ENCODE measurements around the gene RNF213.

DNA sequence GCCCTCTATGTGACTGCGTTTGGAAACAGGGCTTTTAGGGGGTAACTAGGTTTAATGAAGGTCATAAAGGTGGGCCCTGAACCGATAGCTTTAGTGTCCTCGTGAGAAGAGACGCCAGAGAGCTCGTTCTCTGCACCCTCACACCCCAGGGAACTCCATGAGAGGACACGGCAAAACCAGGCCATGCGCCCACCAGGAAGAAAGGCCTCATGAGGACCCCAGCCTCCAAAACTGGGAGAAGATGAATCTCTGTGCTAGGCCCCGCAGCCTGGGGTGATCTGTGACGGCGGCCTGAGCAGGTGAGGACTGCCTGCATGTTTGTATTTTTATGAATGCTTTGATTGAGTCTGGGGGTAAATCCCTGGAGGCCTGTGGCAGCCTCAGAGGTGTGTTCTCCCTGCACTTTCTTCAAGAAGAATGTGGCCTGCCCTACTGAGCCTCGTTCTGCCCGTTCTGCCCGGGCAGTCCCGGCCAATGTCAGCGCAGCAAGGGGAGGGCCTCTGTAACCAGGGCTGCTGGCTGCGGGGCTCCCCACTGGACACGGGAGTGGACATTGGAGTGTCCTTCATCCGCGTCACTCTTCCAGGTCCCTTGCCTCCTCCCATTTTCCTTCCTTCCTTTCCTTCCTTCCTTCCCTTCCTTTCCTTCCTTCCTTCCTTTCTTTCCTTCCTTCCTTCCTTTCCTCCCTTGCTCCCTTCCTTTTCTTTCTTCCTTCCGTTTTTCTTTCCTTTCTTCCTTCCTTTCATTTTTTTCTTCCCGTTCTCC is 6.8 kb upstream of the RNF213 start:
- TF ChIP-seq, protein P1, sequence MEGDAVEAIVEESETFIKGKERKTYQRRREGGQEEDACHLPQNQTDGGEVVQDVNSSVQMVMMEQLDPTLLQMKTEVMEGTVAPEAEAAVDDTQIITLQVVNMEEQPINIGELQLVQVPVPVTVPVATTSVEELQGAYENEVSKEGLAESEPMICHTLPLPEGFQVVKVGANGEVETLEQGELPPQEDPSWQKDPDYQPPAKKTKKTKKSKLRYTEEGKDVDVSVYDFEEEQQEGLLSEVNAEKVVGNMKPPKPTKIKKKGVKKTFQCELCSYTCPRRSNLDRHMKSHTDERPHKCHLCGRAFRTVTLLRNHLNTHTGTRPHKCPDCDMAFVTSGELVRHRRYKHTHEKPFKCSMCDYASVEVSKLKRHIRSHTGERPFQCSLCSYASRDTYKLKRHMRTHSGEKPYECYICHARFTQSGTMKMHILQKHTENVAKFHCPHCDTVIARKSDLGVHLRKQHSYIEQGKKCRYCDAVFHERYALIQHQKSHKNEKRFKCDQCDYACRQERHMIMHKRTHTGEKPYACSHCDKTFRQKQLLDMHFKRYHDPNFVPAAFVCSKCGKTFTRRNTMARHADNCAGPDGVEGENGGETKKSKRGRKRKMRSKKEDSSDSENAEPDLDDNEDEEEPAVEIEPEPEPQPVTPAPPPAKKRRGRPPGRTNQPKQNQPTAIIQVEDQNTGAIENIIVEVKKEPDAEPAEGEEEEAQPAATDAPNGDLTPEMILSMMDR (IDR thresholded peaks at IDR 0.05) = no peak
- no peak for TF ChIP-seq ETV6 (CRISPR knock-in tag; IDR thresholded peaks at IDR 0.05)
- no peak for TF ChIP-seq NFATC4 (CRISPR knock-in tag; IDR thresholded peaks at IDR 0.05)
- TF ChIP-seq NR1H2 (CRISPR knock-in tag; IDR thresholded peaks at IDR 0.05) = no peak
- TF ChIP-seq NR3C1 (CRISPR knock-in tag; conservative IDR thresholded peaks at IDR 0.05; ENCODE audit: low read depth) = no peak
- TF ChIP-seq ELF4 (CRISPR knock-in tag; IDR thresholded peaks at IDR 0.05; ENCODE audit: low read depth) = no peak

Data from WTC11 (cell line).